ENCODE data around the gene ATP2B3. TPM values are rescaled to one million over a fixed set of nuclear protein-coding genes. Genes with fewer than 3 reads are reported as not detected.
A peak's percentile ranks its signal among the peaks of the same experiment; 100 is the strongest.

The ATP2B3 gene
- polyA plus RNA-seq, 3 donors, result 0.17 to 0.32 (median 0.24) TPM

- no peak for DNase-seq (ENCODE audit: extremely low read depth in 1 of 11, low read depth in 9 of 11, low spot score in 4 of 11)
These were observed 68.4 kb downstream of the ATP2B3 start for GRCh38 chrX:153585827-153586226.

GRCh38 chrX:153587342-153587741 lies 69.9 kb downstream of the ATP2B3 start:
- no peak for DNase-seq (ENCODE audit: extremely low read depth in 1 of 11, low read depth in 9 of 11, low spot score in 4 of 11)

GRCh38 chrX:153588021-153588781 lies 70.8 kb downstream of the ATP2B3 start:
- no peak for DNase-seq (ENCODE audit: extremely low read depth in 1 of 11, low read depth in 9 of 11, low spot score in 4 of 11)

GRCh38 chrX:153588782-153589446 lies 71.5 kb downstream of the ATP2B3 start:
- no peak for DNase-seq (ENCODE audit: extremely low read depth in 1 of 11, low read depth in 9 of 11, low spot score in 4 of 11)

GRCh38 chrX:153590961-153591956 lies 73.8 kb downstream of the ATP2B3 start:
- DNase-seq (ENCODE audit: extremely low read depth in 1 of 11, low read depth in 9 of 11, low spot score in 4 of 11), result no peak

- DNase-seq (ENCODE audit: extremely low read depth in 1 of 11, low read depth in 9 of 11, low spot score in 4 of 11), result no peak
These were observed 74.8 kb downstream of the ATP2B3 start for GRCh38 chrX:153592091-153592833.

GRCh38 chrX:153592966-153593688 lies 75.7 kb downstream of the ATP2B3 start:
- no peak for DNase-seq (ENCODE audit: extremely low read depth in 1 of 11, low read depth in 9 of 11, low spot score in 4 of 11)

GRCh38 chrX:153593811-153594500 lies 76.5 kb downstream of the ATP2B3 start:
- DNase-seq (ENCODE audit: extremely low read depth in 1 of 11, low read depth in 9 of 11, low spot score in 4 of 11), result no peak

GRCh38 chrX:153595387-153595786 lies 77.9 kb downstream of the ATP2B3 start:
- no peak for DNase-seq (ENCODE audit: extremely low read depth in 1 of 11, low read depth in 9 of 11, low spot score in 4 of 11)

- no peak for DNase-seq (ENCODE audit: extremely low read depth in 1 of 11, low read depth in 9 of 11, low spot score in 4 of 11)
These were observed 78.7 kb downstream of the ATP2B3 start for GRCh38 chrX:153595859-153596857.

GRCh38 chrX:153596981-153597750 lies 79.7 kb downstream of the ATP2B3 start:
- DNase-seq (ENCODE audit: extremely low read depth in 1 of 11, low read depth in 9 of 11, low spot score in 4 of 11), result no peak

GRCh38 chrX:153598541-153599191 lies 81.2 kb downstream of the ATP2B3 start, which contains the start of gene CCNQ:
TSS of gene CCNQ (minus strand) at chrX:153599139. CDS start at chrX:153599073, 66 bp downstream.
- DNase-seq (ENCODE audit: extremely low read depth in 1 of 11, low read depth in 9 of 11, low spot score in 4 of 11), result no peak

- peak; percentile 56 to 81 (median 74) for DNase-seq (ENCODE audit: extremely low read depth in 1 of 11, low read depth in 9 of 11, low spot score in 4 of 11)
These were observed 82.0 kb downstream of the ATP2B3 start for GRCh38 chrX:153599192-153600031.

GRCh38 chrX:153600032-153600373 lies 82.6 kb downstream of the ATP2B3 start:
- DNase-seq (ENCODE audit: extremely low read depth in 1 of 11, low read depth in 9 of 11, low spot score in 4 of 11), result no peak
